CD4-positive, alpha-beta T cell (primary cell): ENCODE data around the gene IRF3. TPM values are rescaled to one million over a fixed set of nuclear protein-coding genes. Genes with fewer than 3 reads are reported as not detected.

Experiments used
- ATAC-seq: fragments of 200-7000 bp; cut with Tn5 transposase; one replicate; pipeline ENCODE4 v1.10.0; 2022; ENCODE audit warnings: mild to moderate bottlenecking; ENCODE audit not compliant: poor library complexity
- CTCF ChIA-PET: fragments of 350-600 bp; sonication (Branson Sonifier 250); formaldehyde crosslinking; loops from one replicate; lab custom pipeline; 2021; ENCODE audit warnings: antibody characterized with exemption, inconsistent platforms; lab: Charles Lee
- POLR2A ChIA-PET: fragments of 350-600 bp; sonication (Branson Sonifier 250); formaldehyde crosslinking; loops from one replicate; lab custom pipeline; 2021; ENCODE audit warnings: antibody characterized with exemption, inconsistent platforms; lab: Charles Lee
- DNase-seq, 14 experiments: peaks; one replicate each; pipeline ENCODE4 v3.0.0-alpha.2; 2013 to 2020; ENCODE audit warnings: mixed read lengths in 2 of 14
- H3K27ac ChIP-seq, 2 donors: one replicate each; pipeline versions ENCODE4 v1.5.1 to v1.7.0; 2013; ENCODE audit warnings: low read length in 2 of 2, low read depth in 1 of 2, mild to moderate bottlenecking in 1 of 2
- H3K27me3 ChIP-seq, 2 experiments: 1 replicate in 1 of 2; 2 replicates in 1 of 2; pipeline versions ENCODE4 v1.6.1 to v1.7.0; 2013; ENCODE audit warnings: low read length in 2 of 2, control low read depth in 1 of 2, mild to moderate bottlenecking in 1 of 2, moderate library complexity in 1 of 2; ENCODE audit not compliant: insufficient read depth in 2 of 2, control insufficient read depth in 1 of 2
- H3K36me3 ChIP-seq: one replicate; pipeline ENCODE4 v1.6.1; 2013; ENCODE audit warnings: low read length, control low read depth; ENCODE audit not compliant: insufficient read depth
- H3K4me1 ChIP-seq: one replicate; pipeline ENCODE4 v1.6.1; 2013; ENCODE audit warnings: low read length, control low read depth; ENCODE audit not compliant: insufficient read depth
- H3K4me3 ChIP-seq: one replicate; pipeline ENCODE4 v1.5.1; 2013; ENCODE audit warnings: mild to moderate bottlenecking, low read length, moderate library complexity
- H3K9me3 ChIP-seq, 2 experiments: 1 replicate in 1 of 2; 2 replicates in 1 of 2; pipeline versions ENCODE4 v1.6.1 to v1.7.0; 2013; ENCODE audit warnings: low read length in 2 of 2, mild to moderate bottlenecking in 2 of 2, control low read depth in 1 of 2, moderate library complexity in 1 of 2; ENCODE audit not compliant: control insufficient read depth in 1 of 2, insufficient read depth in 1 of 2
- H3K27ac Mint-ChIP-seq: one replicate; pipeline ENCODE4 v1.8.0; 2020; ENCODE audit warnings: mixed read lengths
- H3K27me3 Mint-ChIP-seq: one replicate; pipeline ENCODE4 v1.8.0; 2021; ENCODE audit warnings: mixed read lengths
- H3K36me3 Mint-ChIP-seq: one replicate; pipeline ENCODE4 v1.8.0; 2021; ENCODE audit warnings: low read depth, mixed read lengths
- H3K4me1 Mint-ChIP-seq: one replicate; pipeline ENCODE4 v1.8.0; 2021; ENCODE audit warnings: low read depth, mixed read lengths
- H3K4me3 Mint-ChIP-seq: one replicate; pipeline ENCODE4 v1.8.0; 2020; ENCODE audit warnings: mild to moderate bottlenecking, mixed read lengths
- H3K9me3 Mint-ChIP-seq: one replicate; pipeline ENCODE4 v1.8.0; 2020; ENCODE audit warnings: mixed read lengths
- intact Hi-C, 2 experiments: fragments of 100-400 bp; cut with DNase I in 1 of 2; cut with micrococcal nuclease in 1 of 2; formaldehyde crosslinking; loops; one replicate each; pipeline versions ENCODE4 v1.15.1 to v1.9.0; 2023 to 2025; cut with DNase I, micrococcal nuclease
- total RNA-seq, 174 experiments: library from RNA in 2 of 174; stranded (reverse) in 2 of 174; gene quantifications; one replicate each; pipeline ENCODE4 v1.2.3 and lab custom pipeline; 2021 to 2026
- TF ChIP-seq, protein P1 (sequence below): fragments of 200-600 bp; IDR thresholded peaks from one replicate; pipeline ENCODE4 v1.8.0; 2022; ENCODE audit warnings: antibody characterized with exemption, mild to moderate bottlenecking

Gene IRF3
- total RNA-seq, 2 experiments from 2014 or later = 109 to 119 TPM

DNA sequence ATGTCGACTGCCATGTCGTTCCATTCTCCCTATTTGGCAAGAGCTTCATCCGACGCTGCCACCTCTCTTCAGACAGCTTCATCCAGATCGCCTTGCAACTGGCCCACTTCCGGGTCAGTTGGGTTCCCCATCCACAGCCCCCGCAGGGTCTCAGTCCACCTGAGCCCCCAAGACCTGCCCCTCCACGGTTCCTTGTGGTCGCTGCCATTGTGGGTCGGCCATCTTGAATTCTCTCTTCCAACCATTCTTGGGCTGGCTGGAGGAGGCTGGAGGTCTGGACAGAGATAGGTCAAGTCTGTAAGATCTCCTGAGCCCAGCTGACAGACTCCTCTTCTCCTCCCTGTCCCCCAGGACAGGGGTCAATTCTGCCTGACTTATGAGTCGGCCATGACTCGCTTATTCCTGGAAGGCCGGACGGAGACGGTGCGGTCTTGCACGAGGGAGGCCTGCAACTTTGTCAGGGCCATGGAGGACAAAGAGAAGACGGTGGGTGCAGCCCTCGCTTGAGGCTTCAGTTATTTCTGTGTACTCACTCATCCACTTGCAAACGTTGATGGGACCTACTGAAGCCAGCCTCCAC, 44.8 kb upstream of the IRF3 start:
- no peaks in the 10 kb centered on the region for H3K27me3 Mint-ChIP-seq
- H3K9me3 Mint-ChIP-seq = no peaks in the 10 kb centered on the region
- no peaks in the 10 kb centered on the region for H3K4me1 Mint-ChIP-seq
- H3K36me3 Mint-ChIP-seq = no peaks in the 10 kb centered on the region
- POLR2A ChIA-PET = no interaction called here
- H3K4me3 Mint-ChIP-seq = no peak overlapping the region
- H3K9me3 ChIP-seq = no peaks in the 10 kb centered on the region
- DNase-seq (no peak), ATAC-seq (no peak)
- CTCF ChIA-PET = no interaction called here
- H3K4me3 ChIP-seq = no peak overlapping the region
- intact Hi-C loops = no loop called here
- H3K27ac ChIP-seq = no peak overlapping the region
- TF ChIP-seq, protein P1, sequence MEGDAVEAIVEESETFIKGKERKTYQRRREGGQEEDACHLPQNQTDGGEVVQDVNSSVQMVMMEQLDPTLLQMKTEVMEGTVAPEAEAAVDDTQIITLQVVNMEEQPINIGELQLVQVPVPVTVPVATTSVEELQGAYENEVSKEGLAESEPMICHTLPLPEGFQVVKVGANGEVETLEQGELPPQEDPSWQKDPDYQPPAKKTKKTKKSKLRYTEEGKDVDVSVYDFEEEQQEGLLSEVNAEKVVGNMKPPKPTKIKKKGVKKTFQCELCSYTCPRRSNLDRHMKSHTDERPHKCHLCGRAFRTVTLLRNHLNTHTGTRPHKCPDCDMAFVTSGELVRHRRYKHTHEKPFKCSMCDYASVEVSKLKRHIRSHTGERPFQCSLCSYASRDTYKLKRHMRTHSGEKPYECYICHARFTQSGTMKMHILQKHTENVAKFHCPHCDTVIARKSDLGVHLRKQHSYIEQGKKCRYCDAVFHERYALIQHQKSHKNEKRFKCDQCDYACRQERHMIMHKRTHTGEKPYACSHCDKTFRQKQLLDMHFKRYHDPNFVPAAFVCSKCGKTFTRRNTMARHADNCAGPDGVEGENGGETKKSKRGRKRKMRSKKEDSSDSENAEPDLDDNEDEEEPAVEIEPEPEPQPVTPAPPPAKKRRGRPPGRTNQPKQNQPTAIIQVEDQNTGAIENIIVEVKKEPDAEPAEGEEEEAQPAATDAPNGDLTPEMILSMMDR = no peak
- H3K27ac Mint-ChIP-seq = no peak overlapping the region
- no peaks in the 10 kb centered on the region for H3K36me3 ChIP-seq
- H3K27me3 ChIP-seq = no peaks in the 10 kb centered on the region
- H3K4me1 ChIP-seq = no peaks in the 10 kb centered on the region

DNA sequence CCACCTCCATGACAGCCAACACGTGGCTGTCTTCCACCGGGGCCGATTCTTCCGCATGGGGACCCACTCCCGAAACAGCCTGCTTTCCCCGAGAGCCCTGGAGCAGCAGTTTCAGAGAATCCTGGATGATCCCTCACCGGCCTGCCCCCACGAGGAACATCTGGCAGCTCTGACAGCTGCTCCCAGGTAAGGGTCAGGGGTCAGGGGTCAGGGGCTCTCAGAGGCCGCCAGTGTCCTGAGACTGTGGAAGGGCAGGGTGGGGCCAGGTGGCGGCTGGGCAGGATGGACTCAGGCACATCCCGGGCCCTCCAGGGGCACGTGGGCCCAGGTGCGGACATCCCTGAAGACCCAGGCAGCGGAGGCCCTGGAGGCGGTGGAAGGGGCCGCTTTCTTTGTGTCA, 40.3 kb upstream of the IRF3 start:
- no peaks in the 10 kb centered on the region for H3K4me1 Mint-ChIP-seq
- no peak for ATAC-seq
- peaks cover 7% of the 10 kb centered on the region for H3K27me3 Mint-ChIP-seq
- DNase-seq = no peak
- ChIA-PET POLR2A (no interaction called here), CTCF (no interaction called here)
- H3K9me3 Mint-ChIP-seq = no peaks in the 10 kb centered on the region
- no peak overlapping the region for H3K27ac Mint-ChIP-seq
- Histone ChIP-seq H3K9me3 (no peaks in the 10 kb centered on the region), H3K27me3 (peaks cover 0 to 4% of the 10 kb centered on the region in 2 experiments), H3K4me3 (no peak overlapping the region), H3K4me1 (no peaks in the 10 kb centered on the region), H3K36me3 (no peaks in the 10 kb centered on the region), H3K27ac (no peak overlapping the region)
- TF ChIP-seq, protein P1 = no peak
- no peaks in the 10 kb centered on the region for H3K36me3 Mint-ChIP-seq
- intact Hi-C loops = no loop called here
- H3K4me3 Mint-ChIP-seq = no peak overlapping the region

DNA sequence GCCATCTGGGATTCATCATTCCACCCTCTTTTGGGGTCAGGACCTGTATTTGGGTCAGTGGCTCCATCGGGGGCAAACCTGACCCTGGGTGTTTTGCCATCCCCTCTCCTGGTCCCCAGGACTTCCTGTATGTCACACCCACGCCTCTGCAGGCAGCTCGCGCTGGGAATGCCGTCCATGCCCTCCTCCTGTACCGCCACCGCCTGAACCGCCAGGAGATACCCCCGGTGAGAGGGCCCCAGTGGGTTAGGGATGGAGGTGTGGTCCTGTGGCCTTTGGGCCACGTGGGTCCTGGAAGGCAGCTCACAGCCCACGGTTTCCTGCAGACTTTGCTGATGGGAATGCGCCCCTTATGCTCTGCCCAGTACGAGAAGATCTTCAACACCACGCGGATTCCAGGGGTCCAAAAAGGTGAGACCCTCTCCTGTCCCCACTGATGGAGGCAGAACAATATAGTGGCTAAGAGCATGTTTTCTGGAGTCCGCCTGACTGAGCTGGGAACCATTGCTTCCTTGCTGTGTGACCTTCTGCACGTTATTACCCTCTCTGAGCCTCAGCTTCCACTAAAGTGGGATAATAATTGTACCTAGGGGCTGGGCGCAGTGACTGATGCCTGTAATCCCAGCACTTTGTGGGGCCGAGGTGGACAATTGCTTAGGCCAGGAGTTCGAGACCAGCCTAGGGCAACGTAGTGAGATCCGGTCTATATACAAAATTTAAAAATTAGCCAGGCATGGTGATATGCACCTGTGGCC, 39.4 kb upstream of the IRF3 start:
- Histone ChIP-seq H3K4me1 (no peaks in the 10 kb centered on the region), H3K27ac (no peak overlapping the region), H3K4me3 (no peak overlapping the region), H3K9me3 (no peaks in the 10 kb centered on the region), H3K27me3 (peaks cover 0 to 4% of the 10 kb centered on the region in 2 experiments), H3K36me3 (no peaks in the 10 kb centered on the region)
- DNase-seq (no peak), ATAC-seq (no peak)
- H3K9me3 Mint-ChIP-seq = no peaks in the 10 kb centered on the region
- H3K27ac Mint-ChIP-seq = no peak overlapping the region
- CTCF ChIA-PET = no interaction called here
- no peak overlapping the region for H3K4me3 Mint-ChIP-seq
- TF ChIP-seq, protein P1 = no peak
- peaks cover 11% of the 10 kb centered on the region for H3K27me3 Mint-ChIP-seq
- H3K4me1 Mint-ChIP-seq = no peaks in the 10 kb centered on the region
- H3K36me3 Mint-ChIP-seq = no peaks in the 10 kb centered on the region
- intact Hi-C loops = no loop called here
- POLR2A ChIA-PET = no interaction called here
